ENCODE data around the gene OR51A7.
"Not testable (repeated sequence)": the region's sequence is repeated elsewhere in the genome, so short reads cannot be mapped to it uniquely, and the experiment has no call there.

The OR51A7 gene

GRCh38 chr11:4903484-4903883 lies at the start of gene OR51A7:
OR51A7 (plus strand) TSS chr11:4903783; CDS start chr11:4907370, 3,587 bp downstream.
- no peak for DNase-seq

DNA sequence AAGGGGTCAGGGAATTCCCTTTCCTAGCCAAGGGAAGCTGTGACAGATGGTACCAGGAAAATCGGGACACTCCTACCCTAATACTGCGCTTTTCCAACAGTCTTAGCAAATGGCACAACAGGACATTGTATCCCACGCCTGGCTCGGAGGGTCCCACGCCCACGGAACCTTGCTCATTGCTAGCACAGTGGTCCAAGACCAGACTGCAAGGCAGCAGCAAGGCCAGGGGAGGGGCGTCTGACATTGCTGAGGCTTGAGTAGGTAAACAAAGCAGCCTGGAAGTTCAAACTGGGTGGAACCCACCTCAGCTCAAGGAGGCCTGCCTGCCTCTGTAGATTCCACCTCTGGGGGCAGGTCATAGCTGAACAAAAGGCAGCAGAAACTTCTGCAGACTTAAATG lies 49.3 kb upstream of the OR51A7 start:
- DNase-seq: not testable (repeated sequence)

- no peak for DNase-seq
Observed at GRCh38 chr11:4862447-4863236, 40.9 kb upstream of the OR51A7 start.

GRCh38 chr11:4863876-4864275 lies 39.7 kb upstream of the OR51A7 start:
- no peak for DNase-seq

DNA sequence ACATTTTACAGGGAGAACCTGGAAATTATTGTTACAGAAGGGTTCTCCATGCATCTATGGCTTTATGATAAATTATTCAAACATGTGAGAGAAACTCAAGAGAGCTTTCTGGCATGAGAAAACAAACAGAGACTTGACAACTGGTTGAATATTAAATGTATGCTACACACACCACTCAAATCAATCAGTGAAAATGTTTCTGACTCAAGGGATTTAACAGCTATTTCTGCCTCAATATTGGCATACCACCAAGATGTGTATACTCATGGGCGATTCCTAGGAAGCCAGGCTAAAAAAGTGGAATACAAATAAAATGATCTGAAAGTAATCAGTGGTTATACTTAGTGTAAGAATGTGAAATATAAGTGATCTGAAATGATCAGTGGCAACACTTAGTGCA lies 37.7 kb upstream of the OR51A7 start:
- DNase-seq: no peak

DNA sequence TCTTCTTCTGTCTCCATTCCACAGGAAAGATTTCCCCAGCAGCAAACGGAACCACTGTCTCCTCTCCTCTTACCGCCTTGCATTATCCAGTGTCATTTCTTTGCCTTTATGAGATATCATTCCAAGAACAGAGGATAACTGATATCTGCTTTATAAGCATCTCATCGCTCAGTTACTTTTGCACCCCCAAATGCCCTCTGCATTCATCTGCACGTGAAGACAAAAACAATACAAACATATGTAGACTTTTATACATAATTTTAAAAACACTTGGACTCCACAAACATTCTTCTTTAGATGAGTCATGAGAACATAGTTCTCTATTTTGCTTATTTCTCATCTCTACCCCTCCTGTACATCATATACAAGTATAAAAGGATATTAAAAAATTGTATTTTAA lies 22.4 kb upstream of the OR51A7 start:
- no peak for DNase-seq

GRCh38 chr11:4881860-4882500 lies 21.6 kb upstream of the OR51A7 start, which contains the start of gene OR51T1:
OR51T1 (plus strand) TSS chr11:4881900; CDS start chr11:4881900, 0 bp downstream.
- no peak for DNase-seq

- DNase-seq: no peak
Observed at GRCh38 chr11:4882543-4882942, 21.0 kb upstream of the OR51A7 start.

GRCh38 chr11:4884361-4884760 lies 19.2 kb upstream of the OR51A7 start:
- no peak for DNase-seq

DNA sequence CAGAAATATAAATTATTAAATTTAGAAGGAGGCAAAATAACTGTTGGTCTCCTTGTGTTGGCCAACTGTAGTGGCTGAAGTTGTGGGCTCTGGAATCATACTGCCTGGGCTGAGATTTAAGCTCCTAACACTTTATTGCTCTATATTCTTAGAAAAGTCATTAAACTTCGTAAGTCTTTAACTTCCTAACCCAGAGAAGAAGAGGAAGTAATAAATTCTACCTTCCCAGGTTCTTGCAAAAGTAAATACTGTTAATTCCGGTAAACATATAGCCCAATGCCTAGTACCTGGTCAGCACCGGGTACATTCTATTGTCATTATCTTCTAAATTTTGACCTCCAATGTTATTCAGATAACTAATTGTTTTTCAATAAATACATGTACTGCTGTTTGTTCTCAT lies 17.4 kb upstream of the OR51A7 start:
- DNase-seq: no peak

- DNase-seq: no peak
Observed at GRCh38 chr11:4887591-4887990, 16.0 kb upstream of the OR51A7 start.

DNA sequence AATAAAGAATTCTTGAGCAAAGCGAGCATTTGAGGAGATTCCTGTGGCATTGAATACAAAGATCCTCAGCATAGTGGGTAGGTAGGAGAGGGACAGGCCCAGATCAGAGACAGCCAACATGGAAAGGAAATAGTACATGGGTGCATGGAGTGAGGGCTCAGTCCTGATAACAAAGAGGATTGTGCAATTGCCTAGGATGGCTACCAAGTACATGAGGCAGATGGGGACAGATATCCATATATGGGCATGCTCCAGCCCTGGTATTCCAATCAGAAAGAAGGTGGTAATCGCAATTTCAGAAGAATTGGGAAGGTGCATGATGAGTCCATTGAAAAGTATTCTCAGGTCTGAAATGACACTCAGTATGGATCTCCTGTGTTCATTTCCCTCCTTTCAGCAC lies 13.3 kb upstream of the OR51A7 start:
- DNase-seq: no peak

GRCh38 chr11:4891996-4892640 lies 11.5 kb upstream of the OR51A7 start:
- DNase-seq: no peak

GRCh38 chr11:4916581-4916980 lies 13.0 kb downstream of the OR51A7 start:
- no peak for DNase-seq

DNA sequence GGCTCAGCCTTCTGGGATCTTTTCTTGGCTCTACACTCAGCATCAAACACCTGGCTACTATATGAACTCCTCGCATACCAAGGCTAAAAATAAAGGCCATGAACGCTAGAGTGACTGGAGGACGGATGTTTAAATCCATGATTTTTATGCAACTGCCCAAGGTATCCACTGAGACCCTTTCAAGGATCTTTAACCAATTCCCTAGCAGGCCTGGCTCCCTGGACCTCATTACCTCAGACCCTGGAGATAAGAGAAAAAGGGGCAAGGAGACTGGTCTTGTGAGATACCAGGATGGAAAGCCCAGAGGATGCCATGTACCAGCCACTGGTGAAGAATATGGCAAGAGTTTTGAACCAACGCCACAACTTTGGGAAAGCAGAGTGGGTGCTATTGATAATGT lies 15.7 kb downstream of the OR51A7 start, which contains the start of gene OR51G2:
Gene OR51G2 (minus strand): TSS at position 101 of the 400 bp plus-strand sequence. CDS start 3,687 bp downstream, outside the sequence.
- no peak for DNase-seq

DNA sequence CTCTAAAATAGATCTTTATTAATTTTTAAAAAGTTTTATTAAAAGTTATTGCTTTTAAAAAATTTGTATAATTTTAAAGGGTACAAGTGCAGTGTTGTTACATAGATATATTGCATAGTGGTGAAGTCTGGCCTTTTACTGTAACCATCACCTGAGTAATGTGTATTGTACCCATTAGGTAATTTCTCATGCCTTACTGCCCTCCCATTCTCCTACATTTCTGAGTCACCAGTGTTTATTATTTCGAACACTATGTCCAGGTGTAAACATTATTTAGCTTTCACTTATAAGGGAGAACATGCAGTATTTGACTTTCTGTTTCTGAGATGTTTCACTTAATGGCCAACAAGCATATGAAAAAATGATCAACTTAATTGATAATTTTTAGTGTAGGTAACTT lies 18.2 kb downstream of the OR51A7 start:
- no peak for DNase-seq

GRCh38 chr11:4922304-4922703 lies 18.7 kb downstream of the OR51A7 start:
- no peak for DNase-seq

- DNase-seq: no peak
Observed at GRCh38 chr11:4924239-4924638, 20.7 kb downstream of the OR51A7 start, which contains the start of gene OR51G1. OR51G1 (minus strand) TSS chr11:4924339; CDS start chr11:4924339, 0 bp downstream.

GRCh38 chr11:4926608-4927007 lies 23.0 kb downstream of the OR51A7 start:
- DNase-seq: no peak

- no peak for DNase-seq
Observed at GRCh38 chr11:4932751-4933150, 29.2 kb downstream of the OR51A7 start.

DNA sequence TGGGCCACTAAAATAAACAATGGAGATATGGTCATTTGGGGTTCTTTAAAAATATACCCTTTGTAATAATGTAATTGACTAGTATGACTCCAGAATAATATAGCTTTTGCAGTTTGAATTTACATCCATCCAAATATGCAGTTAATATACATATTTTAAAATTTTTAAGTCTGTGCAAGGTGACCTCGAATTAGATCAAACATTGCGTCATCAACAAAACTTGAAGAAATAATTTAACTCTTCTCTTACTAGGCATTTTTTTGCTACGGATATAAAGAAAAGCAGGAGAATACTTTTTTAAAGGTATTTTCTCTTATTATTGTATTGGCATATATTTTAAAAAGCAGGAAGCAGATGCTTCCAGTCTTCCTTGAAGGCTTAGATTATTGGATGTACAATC lies 33.2 kb downstream of the OR51A7 start:
- no peak for DNase-seq

- DNase-seq: no peak
Observed at GRCh38 chr11:4947505-4947904, 43.9 kb downstream of the OR51A7 start, which contains the start of gene OR51A4. OR51A4 (minus strand) TSS chr11:4947605; CDS start chr11:4947100, 505 bp downstream.

- not testable (repeated sequence) for DNase-seq
Observed at GRCh38 chr11:4955613-4956012, 52.0 kb downstream of the OR51A7 start, which contains the start of gene OR51A2. OR51A2 (minus strand) TSS chr11:4955713; CDS start chr11:4955713, 0 bp downstream.
